HUDEP-2 (cell line): ENCODE data around the gene CA5A.
"Not testable (repeated sequence)": the region's sequence is repeated elsewhere in the genome, so short reads cannot be mapped to it uniquely, and the experiment has no call there.

ENCODE experiments used
- DNase-seq, 76 experiments: peaks; one replicate each; lab custom pipeline; 2025; ENCODE audit not compliant: unreplicated experiment in 76 of 76; lab: John Stamatoyannopoulos, UW

Gene CA5A

DNA sequence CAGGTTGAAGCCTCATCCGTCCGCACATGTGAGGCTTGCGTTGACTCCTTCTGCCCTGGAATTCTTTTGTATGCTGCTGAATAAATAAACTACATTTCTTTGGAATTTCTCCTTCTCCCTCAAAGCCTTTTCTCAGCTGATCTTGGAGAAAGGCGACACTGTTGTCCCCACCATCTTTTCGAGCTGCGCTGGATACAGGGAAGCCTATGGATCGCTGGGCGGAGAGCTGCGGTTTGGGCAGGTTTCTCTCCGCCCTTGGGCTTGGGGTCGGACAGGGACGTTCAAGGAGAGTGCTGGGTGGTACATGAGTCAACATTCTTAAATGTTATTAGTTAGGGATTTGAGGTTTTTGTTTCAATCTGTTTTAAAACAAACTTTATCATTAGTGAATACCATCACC, 35.8 kb downstream of the CA5A start:
- not testable (repeated sequence) for DNase-seq

DNA sequence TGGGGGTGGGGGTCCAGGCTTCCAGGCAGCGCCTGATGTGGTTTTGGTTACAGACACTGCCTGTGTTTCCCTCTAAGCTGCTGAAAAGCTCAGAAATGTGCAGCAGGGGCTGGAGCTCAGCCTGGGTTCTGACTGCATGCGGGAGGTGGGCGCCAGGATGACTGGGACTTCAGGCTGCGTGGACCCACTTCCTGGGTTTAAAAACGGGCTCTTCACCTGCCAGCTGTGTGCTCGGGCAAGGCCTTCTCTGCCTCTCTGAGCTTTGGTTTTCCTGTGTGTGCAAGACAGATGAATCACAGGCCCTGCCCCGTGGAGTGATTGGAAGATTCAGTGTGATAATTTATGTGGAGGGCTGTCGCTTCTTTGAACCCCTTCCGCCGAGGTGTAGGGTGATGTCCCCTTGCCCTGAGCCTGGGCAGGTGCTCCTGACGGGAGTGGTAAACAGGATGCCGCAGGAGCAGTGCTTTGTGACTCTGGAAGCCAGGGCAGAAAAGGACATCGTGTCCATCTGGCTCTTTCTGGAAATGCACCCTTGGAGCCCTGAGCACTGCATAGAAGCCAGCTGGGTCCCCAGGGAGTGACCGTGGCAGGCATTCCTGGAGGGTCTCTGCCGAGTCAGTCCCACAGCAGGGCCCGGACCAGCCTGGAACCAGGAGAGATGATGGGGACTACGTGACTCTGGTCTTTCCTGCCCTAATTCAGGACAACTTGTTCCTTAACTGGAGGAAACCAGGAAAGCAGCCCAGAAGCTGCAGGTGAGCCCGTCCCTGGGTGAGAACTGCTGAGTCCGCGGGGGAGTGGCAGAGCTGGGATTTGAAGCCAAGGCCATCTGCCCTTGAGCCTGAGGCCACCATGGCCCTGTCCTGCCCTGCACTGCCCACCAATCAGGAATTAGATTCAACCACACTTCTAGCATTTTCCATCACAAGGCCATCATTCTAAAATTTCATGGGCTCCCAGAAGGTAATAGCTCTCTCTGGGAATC, 38.5 kb downstream of the CA5A start:
- DNase-seq: no peak

DNA sequence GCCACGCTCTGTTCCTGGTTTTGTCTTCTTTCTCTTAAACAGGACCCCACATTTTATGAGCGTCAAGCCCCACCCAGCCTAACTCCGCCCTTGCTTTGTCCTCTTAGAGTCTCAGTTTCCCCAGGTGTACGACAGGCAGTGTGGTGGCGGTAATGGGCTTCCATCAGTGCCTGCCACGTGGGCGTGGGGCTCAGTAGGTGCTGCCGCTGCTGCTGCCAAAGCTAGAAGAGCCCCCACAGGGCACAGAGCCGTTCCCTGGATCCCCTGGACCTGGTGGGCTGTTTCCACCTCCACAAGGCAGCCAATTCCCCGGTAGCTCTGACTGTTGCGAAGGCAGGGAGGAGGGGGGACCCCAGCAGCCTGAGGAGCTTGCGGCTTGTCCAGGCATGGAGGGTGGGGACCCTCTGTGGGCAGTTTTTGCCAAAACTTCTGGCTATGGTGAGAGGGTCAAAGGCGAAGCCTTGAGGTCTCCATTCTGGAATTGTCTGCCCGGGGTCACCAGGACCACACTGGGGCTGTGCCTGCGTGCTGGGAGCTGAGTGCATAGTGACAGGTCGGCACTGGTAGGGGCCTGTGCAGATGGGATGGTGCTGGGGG, 39.3 kb downstream of the CA5A start:
- not testable (repeated sequence) for DNase-seq

DNA sequence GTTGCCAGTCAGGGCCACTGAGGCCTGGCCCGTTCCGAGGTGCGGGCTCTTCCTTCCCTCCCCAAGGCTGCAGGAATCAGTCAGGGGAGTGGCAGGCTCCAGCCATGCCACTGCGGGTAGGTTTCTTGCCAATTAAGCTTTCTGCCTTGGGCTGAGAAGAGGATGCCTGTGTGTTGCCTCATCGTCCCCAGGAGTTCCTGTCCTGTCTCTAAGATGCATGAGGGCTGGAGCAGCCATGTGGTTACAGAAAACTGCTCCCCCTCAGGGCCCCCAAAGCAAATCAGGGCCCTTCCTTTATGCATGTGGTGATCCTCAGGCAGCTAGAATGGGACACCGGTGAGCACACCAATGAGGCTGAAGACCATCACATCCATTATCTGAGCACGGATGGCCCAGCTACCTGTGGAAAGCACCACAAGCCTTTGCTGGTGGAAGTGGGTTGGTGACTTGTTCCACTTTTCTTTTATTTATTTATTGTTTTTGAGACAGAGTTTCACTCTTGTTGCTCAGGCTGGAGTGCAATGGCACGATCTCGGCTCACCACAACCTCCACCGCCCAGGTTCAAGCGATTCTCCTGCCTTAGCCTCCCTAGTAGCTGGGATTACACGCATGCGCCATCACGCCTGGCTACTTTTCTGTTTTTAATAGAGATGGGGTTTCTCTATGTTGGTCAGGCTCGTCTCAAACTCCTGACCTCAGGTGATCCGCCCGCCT, 40.0 kb downstream of the CA5A start:
- DNase-seq: not testable (repeated sequence)

DNA sequence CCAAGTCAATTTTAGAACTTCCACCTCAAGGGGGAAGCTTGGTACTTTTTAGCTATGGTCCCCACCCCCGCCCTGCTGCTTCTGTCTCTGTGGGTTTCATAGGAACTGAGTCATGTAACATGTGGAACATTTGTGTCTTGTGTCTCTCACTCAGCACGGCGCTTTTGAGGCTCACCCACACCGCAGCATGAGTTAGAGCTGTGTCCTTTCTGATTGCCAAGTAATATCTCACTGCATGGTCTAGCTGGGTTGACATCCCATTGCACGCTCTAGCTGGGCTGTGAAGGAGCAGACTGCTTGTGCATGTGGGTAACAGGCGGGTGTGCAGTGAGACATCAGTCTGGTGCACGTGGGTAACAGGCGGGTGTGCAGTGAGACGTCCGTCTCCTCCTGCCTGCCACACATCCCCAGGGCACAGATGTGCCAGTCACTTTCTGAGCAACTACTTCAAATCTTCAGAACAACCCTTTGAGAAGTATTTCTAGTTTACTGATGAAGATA, 40.6 kb downstream of the CA5A start:
- DNase-seq: no peak

DNA sequence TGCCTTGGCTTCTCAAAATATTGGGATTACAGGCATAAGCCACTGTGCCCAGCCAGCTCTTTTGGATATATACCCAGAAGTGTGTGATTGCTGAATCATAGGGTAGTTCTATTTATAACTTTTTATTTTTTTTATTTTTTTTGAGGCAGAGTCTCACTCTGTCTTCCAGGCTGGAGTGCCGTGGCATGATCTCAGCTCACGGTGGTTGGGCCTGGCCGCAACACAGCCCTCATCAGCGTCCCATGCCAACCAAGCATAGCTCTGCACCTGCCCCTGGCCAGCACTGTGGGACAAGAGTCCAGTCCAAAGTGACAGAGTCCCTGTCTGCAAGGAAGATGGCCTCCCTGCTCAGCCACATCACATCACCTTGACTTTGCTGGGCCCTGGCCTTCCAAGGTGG, 42.3 kb downstream of the CA5A start:
- not testable (repeated sequence) for DNase-seq

DNA sequence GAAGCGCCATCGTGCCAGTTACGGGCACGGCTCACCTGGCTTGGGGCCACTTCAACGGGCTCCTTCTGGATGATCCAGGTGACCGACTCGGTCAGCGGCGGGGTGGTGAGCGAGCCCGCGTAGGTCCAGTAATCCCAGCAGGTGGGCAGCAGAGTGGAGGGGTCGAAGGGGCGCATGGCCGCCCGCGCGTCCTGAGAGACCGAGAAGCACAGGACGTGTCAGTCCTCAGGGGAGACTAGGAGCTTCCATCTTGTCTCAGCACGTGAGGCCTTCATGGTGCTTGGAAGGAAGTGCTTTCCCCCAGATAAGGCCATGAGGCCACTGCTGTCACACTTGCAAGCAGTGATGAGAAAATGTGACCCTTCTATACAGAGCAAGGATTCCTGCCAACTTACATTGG, 44.6 kb downstream of the CA5A start:
- no peak for DNase-seq

DNA sequence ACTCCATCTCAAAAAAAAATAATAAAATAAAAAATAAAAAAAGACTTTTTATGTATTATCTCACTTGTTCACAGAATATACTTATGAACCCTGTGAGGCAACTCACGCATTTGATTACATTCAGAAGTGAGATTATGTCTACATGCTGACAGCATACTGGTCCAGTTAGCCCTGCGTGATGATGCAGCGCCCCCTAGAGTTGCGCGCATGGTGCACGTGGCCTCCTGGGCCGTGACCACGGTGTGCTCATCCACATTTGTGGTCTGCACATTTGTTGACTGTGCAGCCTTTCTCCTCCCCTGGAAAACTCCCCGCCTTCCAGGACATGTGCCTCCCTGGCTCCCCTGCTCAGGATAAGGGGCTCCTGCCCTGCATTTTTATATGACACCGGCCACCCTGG, 46.6 kb downstream of the CA5A start:
- peak in 2 of 76 experiments; percentile 3 to 8 for DNase-seq

DNA sequence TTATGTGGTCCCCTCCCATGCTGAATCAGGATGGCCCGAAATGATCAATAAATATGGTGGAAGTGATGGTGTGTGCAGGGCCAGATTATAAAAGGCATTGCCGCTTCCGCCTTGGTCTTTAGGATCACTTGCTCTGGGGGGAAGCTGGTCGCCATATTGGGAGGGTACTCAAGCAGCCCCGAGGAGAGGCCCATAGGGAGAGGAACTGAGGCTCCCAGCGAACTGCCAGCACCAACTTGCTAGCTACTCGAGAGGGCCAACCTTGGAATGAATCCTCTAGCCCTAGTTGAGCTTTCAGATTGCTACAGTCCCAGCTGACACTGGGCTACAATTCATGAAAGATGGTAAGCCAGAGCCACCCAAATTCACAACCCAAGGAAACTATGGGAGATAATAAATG, 48.0 kb downstream of the CA5A start:
- DNase-seq: not testable (repeated sequence)

DNA sequence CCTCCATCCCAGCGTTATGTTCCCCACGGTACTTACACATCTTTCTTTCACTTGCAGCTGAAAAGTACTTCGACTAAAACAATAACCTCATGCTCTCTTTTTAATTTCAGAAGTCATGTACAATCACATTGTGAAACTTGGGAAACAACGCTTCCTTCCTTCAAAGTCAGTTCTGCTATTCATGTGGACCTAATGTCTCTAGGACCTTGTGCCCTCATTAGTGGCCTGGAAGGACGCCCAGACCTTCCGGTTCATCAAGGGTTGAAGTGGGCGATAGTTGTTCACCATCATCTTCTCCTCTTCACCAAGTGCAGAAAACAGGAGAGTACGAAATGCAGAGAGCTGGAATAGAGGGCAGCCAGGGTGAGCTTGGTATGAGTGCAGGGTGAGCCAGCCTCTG, 48.4 kb downstream of the CA5A start:
- not testable (repeated sequence) for DNase-seq

DNA sequence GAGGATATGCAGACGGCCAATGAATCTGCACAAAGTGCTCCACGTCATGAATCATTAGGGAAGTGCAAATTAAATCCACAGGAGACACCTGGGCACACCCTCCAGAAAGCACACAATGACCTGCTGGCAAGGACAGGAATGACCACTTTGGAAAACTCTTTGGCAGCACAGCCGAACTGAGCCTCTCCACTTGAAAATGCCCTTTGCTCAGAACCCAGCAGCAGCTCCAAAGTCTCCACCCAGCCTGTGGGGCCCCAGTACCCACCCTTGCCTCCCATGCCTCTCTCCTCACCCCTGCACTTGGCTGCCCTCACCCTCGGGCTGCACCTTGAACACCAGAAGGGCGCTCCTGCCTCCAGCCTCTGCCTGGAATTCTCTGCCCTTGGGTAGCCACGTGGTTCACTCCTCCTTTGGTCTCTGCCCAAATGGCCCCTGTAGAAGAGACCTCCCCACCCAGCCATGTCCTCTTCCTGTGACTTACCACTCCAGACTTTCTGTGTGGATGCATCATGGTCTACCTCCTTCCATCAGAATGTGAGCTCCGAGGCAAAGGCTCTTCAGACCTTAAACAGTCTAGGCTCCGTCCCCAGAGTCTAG, 50.9 kb downstream of the CA5A start:
- DNase-seq: not testable (repeated sequence)

DNA sequence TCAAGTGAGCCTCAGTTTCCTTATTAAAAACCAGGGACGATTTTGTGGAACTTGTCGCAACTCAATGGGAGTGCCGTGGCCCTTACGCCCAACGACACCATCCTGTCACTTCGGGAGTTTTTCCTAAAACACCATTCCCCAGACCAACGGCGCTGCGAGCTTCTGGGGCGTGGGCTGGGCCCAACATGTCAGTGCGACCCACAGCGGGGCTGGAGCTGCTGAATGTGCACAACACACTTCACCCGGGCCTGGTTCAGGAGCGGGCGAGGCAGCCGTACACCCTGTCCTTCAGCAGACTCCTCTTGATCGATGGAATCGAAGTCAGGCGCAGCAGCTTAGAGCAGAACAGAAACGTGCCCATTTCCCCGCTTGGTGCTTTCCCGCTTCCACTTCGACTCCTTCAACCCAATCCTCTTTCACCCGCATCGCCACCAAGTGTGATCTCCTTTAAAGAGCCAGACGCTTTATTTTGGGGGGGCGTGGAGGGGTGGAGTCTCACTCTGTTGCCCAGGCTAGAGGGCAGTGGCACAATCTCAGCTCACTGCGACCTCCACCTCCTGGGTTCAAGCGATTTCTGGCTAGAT, 53.8 kb downstream of the CA5A start:
- no peak for DNase-seq

DNA sequence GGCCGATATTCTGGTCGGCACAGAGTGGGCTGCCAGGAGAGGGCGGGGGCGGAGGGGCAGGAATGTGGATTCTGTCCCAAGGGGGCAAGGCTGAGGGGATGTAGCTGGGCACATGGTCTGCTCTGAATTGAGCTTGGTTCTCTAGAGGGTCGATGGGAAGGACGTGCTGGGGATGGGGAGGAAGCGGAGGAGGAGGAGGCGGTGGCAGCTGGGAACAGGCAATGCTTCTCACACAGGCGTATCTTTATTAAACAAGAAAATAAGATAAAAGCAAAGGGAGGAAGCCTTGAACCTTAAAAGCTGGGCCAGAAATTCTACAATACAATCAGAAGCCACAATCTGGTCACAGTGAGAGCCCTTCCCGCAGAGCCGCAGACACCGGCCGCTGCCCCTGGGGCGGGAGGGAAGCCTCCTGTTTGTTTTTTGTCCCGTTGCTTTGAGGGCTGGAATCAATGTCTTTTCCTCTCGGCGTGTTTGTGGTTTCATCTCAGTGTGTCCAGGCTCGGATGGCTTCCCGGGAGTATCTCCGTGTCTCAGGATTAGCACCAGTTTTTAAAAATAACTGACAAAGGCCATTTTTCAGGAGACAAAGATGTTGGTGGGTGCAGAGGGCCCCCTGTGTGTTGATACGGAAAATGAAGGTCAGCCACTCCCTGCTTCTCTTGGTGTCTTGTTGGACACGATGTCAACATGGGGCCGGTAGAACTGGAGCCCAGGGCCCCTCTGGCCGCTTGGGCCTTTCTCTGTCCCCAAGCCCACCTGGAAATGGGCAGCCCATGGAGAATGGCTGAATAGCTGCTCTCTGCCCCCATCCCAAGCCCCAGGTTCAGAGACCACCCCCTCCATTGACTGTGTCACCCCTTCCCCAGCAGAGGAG, 54.8 kb downstream of the CA5A start:
- no peak for DNase-seq

DNA sequence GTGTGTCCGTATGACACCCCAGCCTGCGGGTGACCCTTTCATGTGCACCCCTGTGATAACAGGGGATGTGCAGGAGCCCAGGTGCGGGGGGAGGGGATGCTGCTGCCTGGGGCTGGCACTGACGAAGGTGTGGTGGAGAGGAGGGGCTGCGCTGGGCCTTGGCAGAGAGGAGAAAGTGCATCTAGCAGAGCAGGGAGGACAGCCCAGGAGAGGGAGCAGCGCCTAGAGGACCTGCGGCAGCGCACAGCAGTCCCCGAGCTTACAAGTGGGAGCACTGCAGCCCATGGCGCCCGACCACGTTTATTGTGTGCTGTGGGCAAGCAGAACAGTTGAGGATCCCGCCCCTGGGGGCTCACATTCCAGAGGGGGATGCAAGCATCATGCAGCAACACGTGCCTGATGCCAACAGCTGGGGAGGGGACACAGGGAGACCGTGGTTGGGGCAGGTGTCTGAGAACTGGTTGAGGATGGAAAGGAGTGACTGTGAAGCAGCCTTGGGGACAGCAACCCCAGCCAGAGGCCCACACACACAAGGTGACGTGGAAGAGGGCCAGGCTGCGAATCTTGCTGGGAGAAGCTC, 56.1 kb downstream of the CA5A start:
- no peak for DNase-seq

DNA sequence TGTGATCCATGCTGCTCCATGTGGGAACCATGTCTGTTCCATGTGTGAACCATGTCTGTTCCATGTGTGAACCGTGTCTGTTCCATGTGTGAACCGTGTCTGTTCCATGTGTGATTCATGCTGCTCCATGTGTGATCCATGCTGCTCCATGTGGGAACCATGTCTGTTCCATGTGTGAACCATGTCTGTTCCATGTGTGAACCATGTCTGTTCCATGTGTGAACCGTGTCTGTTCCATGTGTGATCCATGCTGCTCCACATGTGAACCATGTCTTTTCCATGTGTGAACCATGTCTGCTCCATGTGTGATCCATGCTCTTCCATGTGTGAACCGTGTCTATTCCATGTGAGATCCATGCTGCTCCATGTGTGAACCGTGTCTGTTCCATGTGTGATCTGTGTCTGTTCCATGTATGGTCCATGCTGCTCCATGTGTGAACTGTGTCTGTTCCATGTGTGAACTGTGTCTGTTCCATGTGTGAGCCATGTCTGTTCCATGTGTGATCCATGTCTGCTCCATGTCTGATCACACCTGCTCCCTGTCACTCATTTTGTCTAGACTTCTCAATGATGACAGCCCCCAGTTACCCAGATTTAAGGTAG, 56.8 kb downstream of the CA5A start:
- not testable (repeated sequence) for DNase-seq

DNA sequence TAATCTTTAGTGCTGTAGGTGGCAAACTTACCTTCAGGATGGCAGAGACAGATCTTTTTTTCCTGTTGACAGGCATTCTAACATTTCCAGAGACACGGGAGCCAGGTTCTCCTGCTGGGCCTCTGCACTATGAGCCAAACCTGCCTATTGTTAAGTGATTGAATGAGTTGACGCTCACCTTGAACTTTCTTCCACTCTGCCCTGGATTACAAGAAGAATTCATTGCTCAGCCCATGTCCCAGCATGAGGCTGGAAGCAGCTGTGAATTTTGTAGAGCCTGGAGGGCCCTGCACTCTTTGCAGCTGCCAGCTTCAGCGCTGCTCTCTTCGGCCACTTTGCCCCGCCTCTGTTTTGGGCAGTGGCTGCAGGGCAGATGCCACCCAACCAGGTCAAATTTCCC, 57.6 kb downstream of the CA5A start:
- DNase-seq: no peak

DNA sequence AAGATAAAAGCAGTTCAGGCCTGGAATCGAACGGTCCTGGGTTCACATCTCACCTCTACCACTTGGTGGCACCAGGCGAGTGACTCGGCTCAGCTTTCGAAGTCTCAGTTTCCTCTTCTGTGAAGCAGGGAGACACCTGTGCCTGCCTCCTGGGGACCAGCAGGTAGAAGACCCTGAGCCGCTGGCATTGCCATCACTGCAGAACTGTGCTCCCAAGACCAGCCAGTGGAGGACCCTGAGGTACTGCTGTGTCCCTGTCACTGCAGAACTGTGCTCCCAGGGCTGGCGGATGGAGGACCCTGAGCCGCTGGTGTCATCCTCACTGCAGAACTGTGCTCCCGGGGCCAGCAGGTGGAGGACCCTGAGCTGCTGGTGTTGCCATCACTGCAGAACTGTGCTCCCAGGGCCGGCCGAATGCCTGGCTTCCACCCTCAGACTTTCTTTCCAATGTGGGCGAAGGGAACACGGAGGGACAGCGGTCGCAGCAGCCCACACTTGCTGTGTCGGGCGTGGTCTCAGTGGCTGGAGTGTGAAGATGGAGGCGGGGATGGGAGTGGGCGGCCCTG, 58.3 kb downstream of the CA5A start:
- DNase-seq: no peak

DNA sequence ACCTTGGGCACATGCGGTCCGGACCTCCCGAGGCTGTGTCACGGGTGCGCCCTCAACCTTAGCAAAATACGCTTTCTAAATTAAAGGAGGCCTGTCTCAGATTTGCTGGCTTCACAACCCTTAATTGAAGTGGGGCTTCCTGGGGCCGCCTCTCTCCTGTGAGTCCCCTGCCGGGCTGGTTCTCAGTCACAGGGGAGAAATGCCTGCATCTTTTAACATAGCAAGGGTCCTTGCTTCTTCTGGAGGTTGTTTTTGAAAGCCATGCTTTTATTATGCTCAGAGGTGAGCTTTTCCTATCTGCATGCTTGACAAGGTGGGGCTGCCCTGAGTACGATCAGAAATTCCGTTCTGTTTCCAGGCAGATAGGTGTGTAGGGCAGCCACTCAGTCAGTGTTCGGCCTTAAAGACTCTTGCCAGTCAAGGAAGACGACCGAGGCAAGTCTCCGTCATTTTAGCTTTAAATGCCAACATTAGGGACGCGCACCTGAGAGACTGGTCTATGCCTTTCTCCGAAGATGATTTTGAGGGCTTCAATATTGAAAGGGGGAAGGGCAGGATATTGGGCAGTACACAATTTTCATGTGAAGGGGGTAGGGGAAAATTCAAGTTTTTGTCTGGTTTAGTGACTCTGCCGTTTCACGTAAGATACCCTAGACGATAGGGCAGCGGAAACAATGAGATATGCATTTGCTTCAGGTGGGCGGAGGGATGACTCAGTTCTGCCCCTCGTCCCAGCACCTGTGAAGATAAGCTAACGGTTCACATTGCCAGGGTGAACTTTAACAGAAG, 61.5 kb downstream of the CA5A start:
- peak in 4 of 76 experiments; percentile 8 to 21 (median 17) for DNase-seq
